Measurements from ENCODE around the gene MPC2. TPM values are rescaled to one million over a fixed set of nuclear protein-coding genes. Genes with fewer than 3 reads are reported as not detected.

Gene MPC2
- total and polyA plus RNA-seq, 12 donors: 131 to 268 (median 222) TPM

- no peak for ATAC-seq
- Histone ChIP-seq H3K27ac (no peak overlapping the region), H3K4me1 (peaks cover 0 to 76% (median 37%) of the 10 kb centered on the region in 9 donors), H3K4me3 (no peak overlapping the region), H3K9me3 (no peaks in the 10 kb centered on the region), H3K36me3 (peaks cover 0 to 12% (median 0%) of the 10 kb centered on the region in 9 donors), H3K27me3 (no peaks in the 10 kb centered on the region)
- intact Hi-C loops (cut with DNase I): loop anchor here in 1 of 10 donors (10.0 kb wide), 1 partner anchor 102 kb away; no protein-coding TSS in a partner anchor
- 80 to 82% methylated on average over 4 of the region's 4 CpGs for WGBS, 2 donors
- no peak for DNase-seq
- no peak for TF ChIP-seq CTCF (IDR thresholded peaks at IDR 0.05)
Observed at GRCh38 chr1:167927046-167927754, 9.7 kb downstream of the MPC2 start.

GRCh38 chr1:167926486-167926997 lies 10.3 kb downstream of the MPC2 start:
- H3K4me3 ChIP-seq: no peak overlapping the region
- H3K9me3 ChIP-seq: no peaks in the 10 kb centered on the region
- peaks cover 0 to 80% (median 34%) of the 10 kb centered on the region in 9 donors for H3K4me1 ChIP-seq
- DNase-seq (no peak), ATAC-seq (peak in 1 of 8 donors; percentile 38)
- H3K36me3 ChIP-seq: peaks cover 0 to 12% (median 0%) of the 10 kb centered on the region in 9 donors
- intact Hi-C loops (cut with DNase I): loop anchor here in 1 of 10 donors (10.0 kb wide), 1 partner anchor 102 kb away; no protein-coding TSS in a partner anchor
- no peak for TF ChIP-seq CTCF (IDR thresholded peaks at IDR 0.05)
- H3K27ac ChIP-seq: no peak overlapping the region
- no peaks in the 10 kb centered on the region for H3K27me3 ChIP-seq
- WGBS, 2 donors: 76% methylated on average over 6 of the region's 6 CpGs

GRCh38 chr1:167924543-167925231 lies 12.2 kb downstream of the MPC2 start:
- H3K4me1 ChIP-seq: peaks cover 0 to 70% (median 26%) of the 10 kb centered on the region in 9 donors
- intact Hi-C loops (cut with DNase I): loop anchor here in 1 of 10 donors (10.0 kb wide), 1 partner anchor 100 kb away; no protein-coding TSS in a partner anchor
- WGBS, 2 donors: 81 to 88% methylated on average over 2 of the region's 2 CpGs
- TF ChIP-seq CTCF (IDR thresholded peaks at IDR 0.05): no peak
- no peak for ATAC-seq
- DNase-seq: no peak
- H3K9me3 ChIP-seq: no peaks in the 10 kb centered on the region
- H3K36me3 ChIP-seq: peaks cover 0 to 12% (median 0%) of the 10 kb centered on the region in 9 donors
- no peak overlapping the region for H3K4me3 ChIP-seq
- no peaks in the 10 kb centered on the region for H3K27me3 ChIP-seq
- H3K27ac ChIP-seq: no peak overlapping the region

- TF ChIP-seq CTCF (IDR thresholded peaks at IDR 0.05): no peak
- no peaks in the 10 kb centered on the region for H3K27me3 ChIP-seq
- H3K27ac ChIP-seq: no peak overlapping the region
- H3K36me3 ChIP-seq: peaks cover 0 to 14% (median 0%) of the 10 kb centered on the region in 9 donors
- DNase-seq (no peak), ATAC-seq (no peak)
- WGBS, 2 donors: 79 to 81% methylated on average over 2 of the region's 2 CpGs
- H3K4me3 ChIP-seq: no peak overlapping the region
- H3K9me3 ChIP-seq: no peaks in the 10 kb centered on the region
- peaks cover 0 to 68% (median 26%) of the 10 kb centered on the region in 9 donors for H3K4me1 ChIP-seq
- intact Hi-C loops (cut with DNase I): loop anchor here in 1 of 10 donors (10.0 kb wide), 1 partner anchor 99 kb away; no protein-coding TSS in a partner anchor
Observed at GRCh38 chr1:167924102-167924501, 12.8 kb downstream of the MPC2 start.
